GM12878 (cell line): Measurements from ENCODE around the gene CD55. TPM values are rescaled to one million over a fixed set of nuclear protein-coding genes. Genes with fewer than 3 reads are reported as not detected.

Source experiments
- BACH1 ChIP-seq: fragments of 450-650 bp; IDR thresholded peaks from 2 replicates; pipeline ENCODE4 v1.6.1; 2017; ENCODE audit warnings: mild to moderate bottlenecking, borderline replicate concordance
- BCLAF1 ChIP-seq: fragments of 450-650 bp; IDR thresholded peaks from 2 replicates; pipeline ENCODE4 v1.6.1; 2017; ENCODE audit warnings: antibody characterized with exemption, mild to moderate bottlenecking, moderate library complexity
- BMI1 ChIP-seq: fragments of 450-650 bp; IDR thresholded peaks from 2 replicates; pipeline ENCODE4 v1.6.1; 2016; ENCODE audit warnings: mild to moderate bottlenecking, moderate library complexity, borderline replicate concordance
- CEBPB ChIP-seq, 2 experiments: fragments of 150-350 bp in 1 of 2; IDR thresholded peaks; 2 replicates each; pipeline ENCODE4 v1.6.1; 2012 to 2014; ENCODE audit warnings: low read depth in 2 of 2, low read length in 2 of 2, borderline replicate concordance in 1 of 2, inconsistent platforms in 1 of 2
- CREB1 ChIP-seq: IDR thresholded peaks from 2 replicates; pipeline ENCODE4 v1.6.1; 2012; ENCODE audit warnings: low read depth, mild to moderate bottlenecking, inconsistent platforms
- FOXM1 ChIP-seq: IDR thresholded peaks from 2 replicates; pipeline ENCODE4 v1.6.1; 2012; ENCODE audit warnings: low read depth, mild to moderate bottlenecking, inconsistent platforms, low read length, moderate library complexity
- IKZF1 ChIP-seq: fragments of 450-650 bp; conservative IDR thresholded peaks from 2 replicates; pipeline ENCODE4 v1.6.1; 2017; ENCODE audit warnings: antibody characterized with exemption, mild to moderate bottlenecking
- LARP7 ChIP-seq: fragments of 450-650 bp; IDR thresholded peaks from 2 replicates; pipeline ENCODE4 v1.6.1; 2017; ENCODE audit warnings: mild to moderate bottlenecking
- NR2F1 ChIP-seq: fragments of 450-650 bp; conservative IDR thresholded peaks from 2 replicates; pipeline ENCODE4 v1.6.1; 2017; ENCODE audit warnings: mild to moderate bottlenecking
- RFX5 ChIP-seq: IDR thresholded peaks from 2 replicates; pipeline ENCODE4 v1.6.1; 2011; ENCODE audit warnings: low read depth, low read length, improper control_type of control experiment
- SKIL ChIP-seq: fragments of 450-650 bp; IDR thresholded peaks from 2 replicates; pipeline ENCODE4 v1.6.1; 2017; ENCODE audit warnings: mild to moderate bottlenecking, low read depth, inconsistent platforms; ENCODE audit not compliant: poor library complexity, severe bottlenecking
- USF2 ChIP-seq: IDR thresholded peaks from 2 replicates; pipeline ENCODE4 v1.6.1; 2011; ENCODE audit warnings: low read depth, low read length, improper control_type of control experiment, borderline replicate concordance
- ZBED1 ChIP-seq: IDR thresholded peaks from 2 replicates; pipeline ENCODE4 v1.6.1; 2016; ENCODE audit warnings: borderline replicate concordance
- polyA plus RNA-seq, 11 experiments: library from polyadenylated mRNA; depleted of rRNA in 4 of 11; unstranded in 6 of 11; stranded (reverse) in 5 of 11; fragments of >200 nt; fragmentation: Nextera tagmentation in 4 of 11; fragmentation: Illumina TruSeq in 1 of 11; extraction: Ambion mirVana in 4 of 11; extraction: Trizol in 1 of 11; gene quantifications; 1 replicate in 1 of 11; 2 replicates in 10 of 11; pipeline versions ENCODE4 v1.2.1 to v1.2.3, GENCODE V29; 2011 to 2016; ENCODE audit warnings: inconsistent platforms in 2 of 11, missing spikeins in 2 of 11, low read depth in 1 of 11
- total RNA-seq, 4 experiments: library from RNA; depleted of rRNA in 3 of 4; stranded (reverse); fragments of >200 nt in 3 of 4; fragmentation: Illumina TruSeq in 1 of 4; extraction: Trizol in 1 of 4; gene quantifications; 2 replicates each; pipeline versions ENCODE4 v1.2.1 to v1.2.3, GENCODE V29; 2013 to 2021
- TF ChIP-seq, protein P1 (sequence below): fragments of 450-650 bp; IDR thresholded peaks from 2 replicates; pipeline ENCODE4 v1.6.1; 2017; ENCODE audit warnings: mild to moderate bottlenecking
- TF ChIP-seq, protein P2 (sequence below): fragments of 450-650 bp; IDR thresholded peaks from 2 replicates; pipeline ENCODE4 v1.6.1; 2017; ENCODE audit warnings: borderline replicate concordance
- TF ChIP-seq, protein P3 (sequence below): fragments of 150-350 bp; IDR thresholded peaks from 2 replicates; pipeline ENCODE4 v1.6.1; 2016; ENCODE audit warnings: low read depth, low read length

Gene CD55
- total and polyA plus RNA-seq, 10 of the 15 experiments (the other 5 are each of a cell fraction or from before 2014, with no cell fraction given) = 5.2 to 46.5 (median 15.1) TPM

DNA sequence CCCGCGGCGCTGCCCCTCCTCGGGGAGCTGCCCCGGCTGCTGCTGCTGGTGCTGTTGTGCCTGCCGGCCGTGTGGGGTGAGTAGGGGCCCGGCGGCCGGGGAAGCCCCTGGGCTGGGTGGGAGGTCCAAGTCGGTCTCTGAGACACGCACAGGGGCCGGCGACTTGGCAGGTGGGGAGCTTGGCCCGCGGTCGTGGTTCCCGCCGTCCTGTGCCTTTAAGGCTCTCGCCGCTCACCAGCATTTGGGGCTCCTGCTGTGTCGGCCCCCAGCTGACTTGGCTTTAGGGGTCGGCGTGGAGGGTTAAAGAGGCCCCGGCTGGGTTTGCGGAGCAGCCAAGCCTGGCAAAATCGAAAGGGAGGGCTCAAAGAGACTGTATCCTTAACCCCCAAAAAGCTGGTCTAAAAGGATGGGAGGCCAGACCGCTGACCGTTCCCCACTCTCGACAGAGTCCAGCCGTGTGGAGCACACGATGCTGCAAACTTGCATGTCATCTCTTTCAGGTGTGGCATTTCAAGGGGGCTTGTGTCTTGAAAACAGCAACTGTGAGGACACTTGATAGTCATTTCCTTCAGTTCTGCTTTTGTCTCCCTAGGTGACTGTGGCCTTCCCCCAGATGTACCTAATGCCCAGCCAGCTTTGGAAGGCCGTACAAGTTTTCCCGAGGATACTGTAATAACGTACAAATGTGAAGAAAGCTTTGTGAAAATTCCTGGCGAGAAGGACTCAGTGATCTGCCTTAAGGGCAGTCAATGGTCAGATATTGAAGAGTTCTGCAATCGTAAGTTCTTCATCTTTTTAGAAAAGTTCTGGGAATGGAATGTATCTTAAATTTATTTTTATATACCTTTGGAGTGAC, 540 bp downstream of the CD55 start (continued):
- TF ChIP-seq BCLAF1 = no peak
- no peak; the same call in 1 of the 2 replicates for TF ChIP-seq BACH1
- TF ChIP-seq RFX5 = no peak
- TF ChIP-seq ZBED1 = no peak
- TF ChIP-seq, protein P1, sequence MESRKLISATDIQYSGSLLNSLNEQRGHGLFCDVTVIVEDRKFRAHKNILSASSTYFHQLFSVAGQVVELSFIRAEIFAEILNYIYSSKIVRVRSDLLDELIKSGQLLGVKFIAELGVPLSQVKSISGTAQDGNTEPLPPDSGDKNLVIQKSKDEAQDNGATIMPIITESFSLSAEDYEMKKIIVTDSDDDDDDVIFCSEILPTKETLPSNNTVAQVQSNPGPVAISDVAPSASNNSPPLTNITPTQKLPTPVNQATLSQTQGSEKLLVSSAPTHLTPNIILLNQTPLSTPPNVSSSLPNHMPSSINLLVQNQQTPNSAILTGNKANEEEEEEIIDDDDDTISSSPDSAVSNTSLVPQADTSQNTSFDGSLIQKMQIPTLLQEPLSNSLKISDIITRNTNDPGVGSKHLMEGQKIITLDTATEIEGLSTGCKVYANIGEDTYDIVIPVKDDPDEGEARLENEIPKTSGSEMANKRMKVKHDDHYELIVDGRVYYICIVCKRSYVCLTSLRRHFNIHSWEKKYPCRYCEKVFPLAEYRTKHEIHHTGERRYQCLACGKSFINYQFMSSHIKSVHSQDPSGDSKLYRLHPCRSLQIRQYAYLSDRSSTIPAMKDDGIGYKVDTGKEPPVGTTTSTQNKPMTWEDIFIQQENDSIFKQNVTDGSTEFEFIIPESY = no peak
- TF ChIP-seq, protein P2, sequence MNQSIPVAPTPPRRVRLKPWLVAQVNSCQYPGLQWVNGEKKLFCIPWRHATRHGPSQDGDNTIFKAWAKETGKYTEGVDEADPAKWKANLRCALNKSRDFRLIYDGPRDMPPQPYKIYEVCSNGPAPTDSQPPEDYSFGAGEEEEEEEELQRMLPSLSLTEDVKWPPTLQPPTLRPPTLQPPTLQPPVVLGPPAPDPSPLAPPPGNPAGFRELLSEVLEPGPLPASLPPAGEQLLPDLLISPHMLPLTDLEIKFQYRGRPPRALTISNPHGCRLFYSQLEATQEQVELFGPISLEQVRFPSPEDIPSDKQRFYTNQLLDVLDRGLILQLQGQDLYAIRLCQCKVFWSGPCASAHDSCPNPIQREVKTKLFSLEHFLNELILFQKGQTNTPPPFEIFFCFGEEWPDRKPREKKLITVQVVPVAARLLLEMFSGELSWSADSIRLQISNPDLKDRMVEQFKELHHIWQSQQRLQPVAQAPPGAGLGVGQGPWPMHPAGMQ = no peak
- no peak for TF ChIP-seq CREB1
- TF ChIP-seq FOXM1 = no peak
- no peak for TF ChIP-seq BMI1
- TF ChIP-seq IKZF1 = no peak
- TF ChIP-seq SKIL = no peak
- TF ChIP-seq CEBPB (IDR thresholded peaks at IDR 0.05; ENCODE audit: borderline replicate concordance in 1 of 2, low read depth in 2 of 2, low read length in 2 of 2) = no peak
- peak; percentile 90 for TF ChIP-seq LARP7
- no peak for TF ChIP-seq USF2
- no peak for TF ChIP-seq NR2F1
- TF ChIP-seq, protein P3, sequence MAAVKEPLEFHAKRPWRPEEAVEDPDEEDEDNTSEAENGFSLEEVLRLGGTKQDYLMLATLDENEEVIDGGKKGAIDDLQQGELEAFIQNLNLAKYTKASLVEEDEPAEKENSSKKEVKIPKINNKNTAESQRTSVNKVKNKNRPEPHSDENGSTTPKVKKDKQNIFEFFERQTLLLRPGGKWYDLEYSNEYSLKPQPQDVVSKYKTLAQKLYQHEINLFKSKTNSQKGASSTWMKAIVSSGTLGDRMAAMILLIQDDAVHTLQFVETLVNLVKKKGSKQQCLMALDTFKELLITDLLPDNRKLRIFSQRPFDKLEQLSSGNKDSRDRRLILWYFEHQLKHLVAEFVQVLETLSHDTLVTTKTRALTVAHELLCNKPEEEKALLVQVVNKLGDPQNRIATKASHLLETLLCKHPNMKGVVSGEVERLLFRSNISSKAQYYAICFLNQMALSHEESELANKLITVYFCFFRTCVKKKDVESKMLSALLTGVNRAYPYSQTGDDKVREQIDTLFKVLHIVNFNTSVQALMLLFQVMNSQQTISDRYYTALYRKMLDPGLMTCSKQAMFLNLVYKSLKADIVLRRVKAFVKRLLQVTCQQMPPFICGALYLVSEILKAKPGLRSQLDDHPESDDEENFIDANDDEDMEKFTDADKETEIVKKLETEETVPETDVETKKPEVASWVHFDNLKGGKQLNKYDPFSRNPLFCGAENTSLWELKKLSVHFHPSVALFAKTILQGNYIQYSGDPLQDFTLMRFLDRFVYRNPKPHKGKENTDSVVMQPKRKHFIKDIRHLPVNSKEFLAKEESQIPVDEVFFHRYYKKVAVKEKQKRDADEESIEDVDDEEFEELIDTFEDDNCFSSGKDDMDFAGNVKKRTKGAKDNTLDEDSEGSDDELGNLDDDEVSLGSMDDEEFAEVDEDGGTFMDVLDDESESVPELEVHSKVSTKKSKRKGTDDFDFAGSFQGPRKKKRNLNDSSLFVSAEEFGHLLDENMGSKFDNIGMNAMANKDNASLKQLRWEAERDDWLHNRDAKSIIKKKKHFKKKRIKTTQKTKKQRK = no peak
